ENCODE data around the gene IL4R.

IL4R gene

GRCh38 chr16:27377666-27378485 is 64.1 kb downstream of the IL4R start:
- no peak overlapping the region for H2AFZ ChIP-seq (ENCODE audit: low read length)
- no peak for TF ChIP-seq CTCF (conservative IDR thresholded peaks at IDR 0.05; ENCODE audit: low read length)
- no peak for TF ChIP-seq EZH2phosphoT487 (IDR thresholded peaks at IDR 0.05; ENCODE audit: borderline replicate concordance)

GRCh38 chr16:27378871-27379481 is 65.2 kb downstream of the IL4R start:
- Histone ChIP-seq H3K9me3 (ENCODE audit: insufficient read depth, low read depth, low read length) (no peaks in the 10 kb centered on the region), H3K9ac (ENCODE audit: low read depth, low read length, poor library complexity, severe bottlenecking) (no peak overlapping the region), H3K27me3 (ENCODE audit: insufficient read depth, low read length, poor library complexity, severe bottlenecking) (no peaks in the 10 kb centered on the region), H3K4me1 (ENCODE audit: insufficient read depth, low read length, poor library complexity, severe bottlenecking) (peaks cover 9% of the 10 kb centered on the region), H3K79me2 (ENCODE audit: insufficient read depth, low read length) (no peaks in the 10 kb centered on the region), H3K4me2 (ENCODE audit: low read depth, low read length, poor library complexity, severe bottlenecking) (no peak overlapping the region), H4K20me1 (ENCODE audit: insufficient read depth, low read length, poor library complexity, severe bottlenecking) (no peaks in the 10 kb centered on the region), H2AFZ (ENCODE audit: low read length) (no peak overlapping the region), H3K4me3 (ENCODE audit: low read length, poor library complexity, severe bottlenecking) (no peak overlapping the region), H3K36me3 (ENCODE audit: insufficient read depth, low read length) (no peaks in the 10 kb centered on the region), H3K9me2 (replicated peaks; ENCODE audit: low read depth, low read length) (no peaks in the 10 kb centered on the region), H3F3A (ENCODE audit: low read depth) (no peaks in the 10 kb centered on the region)
- TF ChIP-seq CTCF (conservative IDR thresholded peaks at IDR 0.05; ENCODE audit: low read length) (no peak), EZH2phosphoT487 (IDR thresholded peaks at IDR 0.05; ENCODE audit: borderline replicate concordance) (no peak)

More at GRCh38 chr16:27377666-27378485, 64.1 kb downstream of the IL4R start:
- no peaks in the 10 kb centered on the region for H3K79me2 ChIP-seq (ENCODE audit: insufficient read depth, low read length)
- no peaks in the 10 kb centered on the region for H3K27me3 ChIP-seq (ENCODE audit: insufficient read depth, low read length, poor library complexity, severe bottlenecking)
- no peaks in the 10 kb centered on the region for H4K20me1 ChIP-seq (ENCODE audit: insufficient read depth, low read length, poor library complexity, severe bottlenecking)
- no peak overlapping the region for H3K9ac ChIP-seq (ENCODE audit: low read depth, low read length, poor library complexity, severe bottlenecking)
- H3K9me3 ChIP-seq (ENCODE audit: insufficient read depth, low read depth, low read length), result no peaks in the 10 kb centered on the region
- H3K4me1 ChIP-seq (ENCODE audit: insufficient read depth, low read length, poor library complexity, severe bottlenecking), result peaks cover 9% of the 10 kb centered on the region
- no peaks in the 10 kb centered on the region for H3K9me2 ChIP-seq (replicated peaks; ENCODE audit: low read depth, low read length)
- no peaks in the 10 kb centered on the region for H3K36me3 ChIP-seq (ENCODE audit: insufficient read depth, low read length)
- no peaks in the 10 kb centered on the region for H3F3A ChIP-seq (ENCODE audit: low read depth)
- no peak overlapping the region for H3K4me3 ChIP-seq (ENCODE audit: low read length, poor library complexity, severe bottlenecking)
- no peak overlapping the region for H3K4me2 ChIP-seq (ENCODE audit: low read depth, low read length, poor library complexity, severe bottlenecking)

- Histone ChIP-seq H4K20me1 (ENCODE audit: insufficient read depth, low read length, poor library complexity, severe bottlenecking) (no peaks in the 10 kb centered on the region), H3K9me3 (ENCODE audit: insufficient read depth, low read depth, low read length) (0 out of 2 replicates have a peak, but pooled peaks cover 4% of the 10 kb centered on the region), H3K79me2 (ENCODE audit: insufficient read depth, low read length) (no peaks in the 10 kb centered on the region), H3F3A (ENCODE audit: low read depth) (no peaks in the 10 kb centered on the region), H3K27me3 (ENCODE audit: insufficient read depth, low read length, poor library complexity, severe bottlenecking) (no peaks in the 10 kb centered on the region), H3K4me3 (ENCODE audit: low read length, poor library complexity, severe bottlenecking) (no peak overlapping the region), H3K4me1 (ENCODE audit: insufficient read depth, low read length, poor library complexity, severe bottlenecking) (peaks cover 9% of the 10 kb centered on the region), H3K4me2 (ENCODE audit: low read depth, low read length, poor library complexity, severe bottlenecking) (no peak overlapping the region), H3K9me2 (replicated peaks; ENCODE audit: low read depth, low read length) (no peaks in the 10 kb centered on the region), H2AFZ (ENCODE audit: low read length) (no peak overlapping the region), H3K36me3 (ENCODE audit: insufficient read depth, low read length) (no peaks in the 10 kb centered on the region), H3K9ac (ENCODE audit: low read depth, low read length, poor library complexity, severe bottlenecking) (no peak overlapping the region)
- TF ChIP-seq EZH2phosphoT487 (IDR thresholded peaks at IDR 0.05; ENCODE audit: borderline replicate concordance) (no peak), CTCF (conservative IDR thresholded peaks at IDR 0.05; ENCODE audit: low read length) (no peak)
These were observed 66.1 kb downstream of the IL4R start for GRCh38 chr16:27379919-27380318.

Measured in Loucy (cell line).